ENCODE results near the gene GRIN2A.

DNA sequence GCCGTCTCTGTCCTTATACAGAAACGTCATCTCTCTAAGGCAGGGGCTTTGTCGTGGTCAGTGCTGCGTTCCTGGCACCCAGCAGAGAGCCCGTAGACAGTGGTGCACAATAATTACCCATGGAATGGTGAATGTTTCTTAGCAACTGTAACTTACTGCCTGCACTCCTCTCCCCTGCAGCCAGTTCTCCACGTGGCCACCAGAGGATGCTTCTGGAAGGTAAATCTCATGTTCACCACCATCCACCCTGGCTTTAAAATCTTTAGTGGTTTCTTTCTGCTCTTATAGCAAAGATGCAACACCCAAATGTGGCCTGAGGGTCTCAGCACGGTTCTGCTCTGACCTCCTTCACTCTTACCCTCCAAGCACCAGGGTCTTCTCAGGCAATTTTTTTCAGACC, 150.8 kb downstream of the GRIN2A start:
- TF ChIP-seq, protein P1, sequence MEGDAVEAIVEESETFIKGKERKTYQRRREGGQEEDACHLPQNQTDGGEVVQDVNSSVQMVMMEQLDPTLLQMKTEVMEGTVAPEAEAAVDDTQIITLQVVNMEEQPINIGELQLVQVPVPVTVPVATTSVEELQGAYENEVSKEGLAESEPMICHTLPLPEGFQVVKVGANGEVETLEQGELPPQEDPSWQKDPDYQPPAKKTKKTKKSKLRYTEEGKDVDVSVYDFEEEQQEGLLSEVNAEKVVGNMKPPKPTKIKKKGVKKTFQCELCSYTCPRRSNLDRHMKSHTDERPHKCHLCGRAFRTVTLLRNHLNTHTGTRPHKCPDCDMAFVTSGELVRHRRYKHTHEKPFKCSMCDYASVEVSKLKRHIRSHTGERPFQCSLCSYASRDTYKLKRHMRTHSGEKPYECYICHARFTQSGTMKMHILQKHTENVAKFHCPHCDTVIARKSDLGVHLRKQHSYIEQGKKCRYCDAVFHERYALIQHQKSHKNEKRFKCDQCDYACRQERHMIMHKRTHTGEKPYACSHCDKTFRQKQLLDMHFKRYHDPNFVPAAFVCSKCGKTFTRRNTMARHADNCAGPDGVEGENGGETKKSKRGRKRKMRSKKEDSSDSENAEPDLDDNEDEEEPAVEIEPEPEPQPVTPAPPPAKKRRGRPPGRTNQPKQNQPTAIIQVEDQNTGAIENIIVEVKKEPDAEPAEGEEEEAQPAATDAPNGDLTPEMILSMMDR (IDR thresholded peaks at IDR 0.05) = peak in 5 of 7 experiments; percentile 21 to 55 (median 38)
- TF ChIP-seq POLR2A (IDR thresholded peaks at IDR 0.05) (no peak), EP300 (IDR thresholded peaks at IDR 0.05) (no peak), POLR2AphosphoS5 (IDR thresholded peaks at IDR 0.05) (no peak)
